Measurements from ENCODE around the gene PEPD. TPM values are rescaled to one million over a fixed set of nuclear protein-coding genes. Genes with fewer than 3 reads are reported as not detected.

Gene PEPD
- total RNA-seq, 4 donors from 2014 or later: 33.9 to 57.0 (median 45.0) TPM

- in situ Hi-C loops (cut with MboI; ENCODE audit: low sequenced_read_pairs in 4 of 4): no loop called here
- H3K27ac ChIP-seq: no peak overlapping the region
- TF ChIP-seq POLR2A (IDR thresholded peaks at IDR 0.05) (no peak), CTCF (IDR thresholded peaks at IDR 0.05 in 4 of 5, conservative IDR thresholded peaks at IDR 0.05 in 1 of 5) (no peak)
- no peaks in the 10 kb centered on the region for H3K27me3 ChIP-seq
- ATAC-seq (no peak), DNase-seq (no peak)
- H3K4me1 ChIP-seq: peaks cover 12 to 18% of the 10 kb centered on the region in 2 donors
- intact Hi-C loops (cut with DNase I; ENCODE audit: low total_unique reads): no loop called here
- H3K9me3 ChIP-seq: no peaks in the 10 kb centered on the region
- peaks cover 0 to 1% of the 10 kb centered on the region in 2 donors for H3K36me3 ChIP-seq
- H3K4me3 ChIP-seq: no peak overlapping the region
Measured at GRCh38 chr19:33468361-33469170, 53.0 kb downstream of the PEPD start.

- H3K36me3 ChIP-seq: peaks cover 0 to 4% of the 10 kb centered on the region in 2 donors
- H3K4me1 ChIP-seq: peaks cover 12 to 18% of the 10 kb centered on the region in 2 donors
- H3K27me3 ChIP-seq: no peaks in the 10 kb centered on the region
- intact Hi-C loops (cut with DNase I; ENCODE audit: low total_unique reads) (no loop called here), in situ Hi-C loops (cut with MboI; ENCODE audit: low sequenced_read_pairs in 4 of 4) (no loop called here)
- ATAC-seq: no peak
- no peaks in the 10 kb centered on the region for H3K9me3 ChIP-seq
- no peak for DNase-seq
- H3K27ac ChIP-seq: no peak overlapping the region
- TF ChIP-seq POLR2A (IDR thresholded peaks at IDR 0.05) (no peak), CTCF (IDR thresholded peaks at IDR 0.05 in 4 of 5, conservative IDR thresholded peaks at IDR 0.05 in 1 of 5) (no peak)
- no peak overlapping the region for H3K4me3 ChIP-seq
Measured at GRCh38 chr19:33467851-33468250, 53.7 kb downstream of the PEPD start.

- ATAC-seq: peak; percentile 53 to 62
- TF ChIP-seq CTCF (IDR thresholded peaks at IDR 0.05 in 4 of 5, conservative IDR thresholded peaks at IDR 0.05 in 1 of 5): no peak
- TF ChIP-seq POLR2A (IDR thresholded peaks at IDR 0.05): no peak
- Histone ChIP-seq H3K4me3 (no peak overlapping the region), H3K27me3 (no peaks in the 10 kb centered on the region), H3K27ac (no peak overlapping the region), H3K9me3 (no peaks in the 10 kb centered on the region), H3K4me1 (peaks cover 12 to 18% of the 10 kb centered on the region in 2 donors), H3K36me3 (peaks cover 0 to 4% of the 10 kb centered on the region in 2 donors)
- intact Hi-C loops (cut with DNase I; ENCODE audit: low total_unique reads): no loop called here
- no peak for DNase-seq
- in situ Hi-C loops (cut with MboI; ENCODE audit: low sequenced_read_pairs in 4 of 4): no loop called here
Measured at GRCh38 chr19:33465834-33466233, 55.8 kb downstream of the PEPD start.

- H3K4me1 ChIP-seq: peaks cover 12 to 18% of the 10 kb centered on the region in 2 donors
- ATAC-seq: no peak
- in situ Hi-C loops (cut with MboI; ENCODE audit: low sequenced_read_pairs in 4 of 4) (no loop called here), intact Hi-C loops (cut with DNase I; ENCODE audit: low total_unique reads) (no loop called here)
- H3K36me3 ChIP-seq: peaks cover 0 to 4% of the 10 kb centered on the region in 2 donors
- no peak overlapping the region for H3K4me3 ChIP-seq
- no peaks in the 10 kb centered on the region for H3K9me3 ChIP-seq
- H3K27me3 ChIP-seq: no peaks in the 10 kb centered on the region
- DNase-seq: no peak
- TF ChIP-seq POLR2A (IDR thresholded peaks at IDR 0.05): no peak
- TF ChIP-seq CTCF (IDR thresholded peaks at IDR 0.05 in 4 of 5, conservative IDR thresholded peaks at IDR 0.05 in 1 of 5): no peak
- H3K27ac ChIP-seq: no peak overlapping the region
Measured at GRCh38 chr19:33465371-33465770, 56.2 kb downstream of the PEPD start.
